Measurements from ENCODE around the gene ZNF219.

The ZNF219 gene

GRCh38 chr14:21098076-21098891, at the start of gene ZNF219:
TSS of gene ZNF219 (minus strand) at chr14:21098655. CDS start at chr14:21093591, 5,064 bp downstream.
- peak; percentile 37 for DNase-seq

GRCh38 chr14:21145437-21145836, 47.0 kb upstream of the ZNF219 start:
- no peak for DNase-seq

GRCh38 chr14:21142357-21142756, 43.9 kb upstream of the ZNF219 start:
- DNase-seq = no peak

- no peak for DNase-seq
These were observed 37.6 kb upstream of the ZNF219 start for GRCh38 chr14:21136024-21136423.

- no peak for DNase-seq
These were observed 35.4 kb upstream of the ZNF219 start for GRCh38 chr14:21133901-21134300.

- DNase-seq = no peak
These were observed 25.0 kb upstream of the ZNF219 start for GRCh38 chr14:21123429-21123828.

- DNase-seq = no peak
These were observed 22.7 kb upstream of the ZNF219 start for GRCh38 chr14:21121122-21121521.

GRCh38 chr14:21120686-21121085, 22.2 kb upstream of the ZNF219 start:
- no peak for DNase-seq

- DNase-seq = no peak
These were observed 20.5 kb upstream of the ZNF219 start for GRCh38 chr14:21118933-21119332.

- DNase-seq = no peak
These were observed 14.9 kb upstream of the ZNF219 start for GRCh38 chr14:21113369-21113768.

GRCh38 chr14:21112255-21112654, 13.8 kb upstream of the ZNF219 start:
- no peak for DNase-seq

GRCh38 chr14:21109377-21110138, 11.1 kb upstream of the ZNF219 start:
- DNase-seq = no peak

- no peak for DNase-seq
These were observed 10.3 kb upstream of the ZNF219 start for GRCh38 chr14:21108791-21109190.

- DNase-seq = no peak
These were observed 8.9 kb upstream of the ZNF219 start for GRCh38 chr14:21107283-21107800.

GRCh38 chr14:21106498-21107282, 8.2 kb upstream of the ZNF219 start:
- DNase-seq = peak; percentile 75

GRCh38 chr14:21106176-21106497, 7.7 kb upstream of the ZNF219 start:
- no peak for DNase-seq

GRCh38 chr14:21105095-21105494, 6.6 kb upstream of the ZNF219 start:
- no peak for DNase-seq

- DNase-seq = peak; percentile 60
These were observed 6.1 kb upstream of the ZNF219 start for GRCh38 chr14:21104448-21105060.

GRCh38 chr14:21103710-21104447, 5.4 kb upstream of the ZNF219 start:
- peak; percentile 91 for DNase-seq

- DNase-seq = no peak
These were observed 4.9 kb upstream of the ZNF219 start for GRCh38 chr14:21103411-21103709.

GRCh38 chr14:21102521-21103410, 4.3 kb upstream of the ZNF219 start:
- DNase-seq = no peak
